Measurements from ENCODE around the gene GNAI2.
"Not testable (repeated sequence)": the region's sequence is repeated elsewhere in the genome, so short reads cannot be mapped to it uniquely, and the experiment has no call there.

Gene GNAI2

GRCh38 chr3:50222169-50222528 is 13.9 kb upstream of the GNAI2 start:
- H3K27ac ChIP-seq (ENCODE audit: low read depth, low read length), result no peak overlapping the region
- H3K4me3 ChIP-seq (ENCODE audit: low read depth in 1 of 5, low read length in 5 of 5), result no peak overlapping the region
- peaks cover 0 to 4% (median 3%) of the 10 kb centered on the region in 5 donors for H3K27me3 ChIP-seq (ENCODE audit: control insufficient read depth in 5 of 5, insufficient read depth in 4 of 5, low read length in 5 of 5)
- peaks cover 0 to 19% (median 9%) of the 10 kb centered on the region in 5 donors for H3K4me1 ChIP-seq (ENCODE audit: control insufficient read depth in 5 of 5, insufficient read depth in 5 of 5, low read length in 5 of 5)
- H3K36me3 ChIP-seq (ENCODE audit: control insufficient read depth in 5 of 5, insufficient read depth in 5 of 5, low read length in 5 of 5), result no peaks in the 10 kb centered on the region
- no peaks in the 10 kb centered on the region for H3K9me3 ChIP-seq (ENCODE audit: control insufficient read depth in 5 of 5, low read length in 5 of 5)
- H3K9ac ChIP-seq (ENCODE audit: low read length in 5 of 5), result peak overlapping the region in 1 of 5 donors; percentile 46

DNA sequence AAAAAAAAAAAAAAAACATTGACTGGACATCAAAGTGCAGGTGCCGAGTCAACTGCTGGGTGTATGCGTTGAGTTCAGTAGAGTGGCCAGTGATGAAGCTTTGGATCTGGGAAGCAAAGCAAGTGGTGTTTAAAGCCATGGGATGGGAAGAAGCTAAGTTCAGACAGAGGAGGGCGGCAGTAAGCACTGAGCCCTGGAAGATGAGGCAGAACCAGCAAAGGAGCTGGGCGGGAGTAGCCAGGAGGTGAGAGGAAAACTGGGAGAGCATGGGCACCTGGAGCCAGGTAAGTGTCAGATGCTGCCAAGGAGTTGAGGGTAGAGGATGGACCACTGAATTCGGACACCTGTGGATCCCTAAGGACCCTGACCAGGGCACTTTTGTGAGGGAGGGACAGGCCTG is 11.4 kb upstream of the GNAI2 start:
- Histone ChIP-seq H3K9me3 (ENCODE audit: control insufficient read depth in 5 of 5, low read length in 5 of 5) (no peaks in the 10 kb centered on the region), H3K4me1 (ENCODE audit: control insufficient read depth in 5 of 5, insufficient read depth in 5 of 5, low read length in 5 of 5) (peaks cover 4 to 36% (median 26%) of the 10 kb centered on the region in 5 donors), H3K4me3 (ENCODE audit: low read depth in 1 of 5, low read length in 5 of 5) (no peak overlapping the region), H3K27ac (ENCODE audit: low read depth, low read length) (no peak overlapping the region), H3K27me3 (ENCODE audit: control insufficient read depth in 5 of 5, insufficient read depth in 4 of 5, low read length in 5 of 5) (peaks cover 0 to 4% (median 3%) of the 10 kb centered on the region in 5 donors), H3K9ac (ENCODE audit: low read length in 5 of 5) (no peak overlapping the region), H3K36me3 (ENCODE audit: control insufficient read depth in 5 of 5, insufficient read depth in 5 of 5, low read length in 5 of 5) (no peaks in the 10 kb centered on the region)

- Histone ChIP-seq H3K27ac (ENCODE audit: low read depth, low read length) (no peak overlapping the region), H3K4me3 (ENCODE audit: low read depth in 1 of 5, low read length in 5 of 5) (peak overlapping the region; percentile 36 to 93 (median 59))
Observed at GRCh38 chr3:50226888-50227389, 9.1 kb upstream of the GNAI2 start.

GRCh38 chr3:50227390-50228183 is 8.4 kb upstream of the GNAI2 start:
- H3K9ac ChIP-seq (ENCODE audit: low read length in 5 of 5), result peak overlapping the region in 4 of 5 donors; percentile 54 to 86 (median 82)
- peaks cover 4 to 46% (median 26%) of the 10 kb centered on the region in 5 donors for H3K4me1 ChIP-seq (ENCODE audit: control insufficient read depth in 5 of 5, insufficient read depth in 5 of 5, low read length in 5 of 5)
- H3K4me3 ChIP-seq (ENCODE audit: low read depth in 1 of 5, low read length in 5 of 5), result peak overlapping the region; percentile 87 to 95 (median 92)
- H3K27ac ChIP-seq (ENCODE audit: low read depth, low read length), result peak overlapping the region; percentile 41
- H3K9me3 ChIP-seq (ENCODE audit: control insufficient read depth in 5 of 5, low read length in 5 of 5), result no peaks in the 10 kb centered on the region
- no peaks in the 10 kb centered on the region for H3K36me3 ChIP-seq (ENCODE audit: control insufficient read depth in 5 of 5, insufficient read depth in 5 of 5, low read length in 5 of 5)
- H3K27me3 ChIP-seq (ENCODE audit: control insufficient read depth in 5 of 5, insufficient read depth in 4 of 5, low read length in 5 of 5), result peaks cover 0 to 4% (median 3%) of the 10 kb centered on the region in 5 donors

More at GRCh38 chr3:50226888-50227389, 9.1 kb upstream of the GNAI2 start:
- H3K4me1 ChIP-seq (ENCODE audit: control insufficient read depth in 5 of 5, insufficient read depth in 5 of 5, low read length in 5 of 5), result peaks cover 4 to 47% (median 26%) of the 10 kb centered on the region in 5 donors
- peak overlapping the region in 3 of 5 donors; percentile 48 to 71 (median 63) for H3K9ac ChIP-seq (ENCODE audit: low read length in 5 of 5)
- peaks cover 0 to 4% (median 3%) of the 10 kb centered on the region in 5 donors for H3K27me3 ChIP-seq (ENCODE audit: control insufficient read depth in 5 of 5, insufficient read depth in 4 of 5, low read length in 5 of 5)
- no peaks in the 10 kb centered on the region for H3K9me3 ChIP-seq (ENCODE audit: control insufficient read depth in 5 of 5, low read length in 5 of 5)
- H3K36me3 ChIP-seq (ENCODE audit: control insufficient read depth in 5 of 5, insufficient read depth in 5 of 5, low read length in 5 of 5), result no peaks in the 10 kb centered on the region

- H3K27ac ChIP-seq (ENCODE audit: low read depth, low read length); H3K27me3 ChIP-seq (ENCODE audit: control insufficient read depth in 5 of 5, insufficient read depth in 4 of 5, low read length in 5 of 5); H3K36me3 ChIP-seq (ENCODE audit: control insufficient read depth in 5 of 5, insufficient read depth in 5 of 5, low read length in 5 of 5); H3K9me3 ChIP-seq (ENCODE audit: control insufficient read depth in 5 of 5, low read length in 5 of 5): not testable (repeated sequence)
- H3K4me1 ChIP-seq (ENCODE audit: control insufficient read depth in 5 of 5, insufficient read depth in 5 of 5, low read length in 5 of 5), result peaks cover 4 to 50% (median 26%) of the 10 kb centered on the region in 5 donors
- peak overlapping the region in 3 of 5 donors; percentile 54 to 85 (median 79) for H3K9ac ChIP-seq (ENCODE audit: low read length in 5 of 5)
- peak overlapping the region; percentile 87 to 95 (median 92) for H3K4me3 ChIP-seq (ENCODE audit: low read depth in 1 of 5, low read length in 5 of 5)
Observed at GRCh38 chr3:50228184-50228763, 7.7 kb upstream of the GNAI2 start.

DNA sequence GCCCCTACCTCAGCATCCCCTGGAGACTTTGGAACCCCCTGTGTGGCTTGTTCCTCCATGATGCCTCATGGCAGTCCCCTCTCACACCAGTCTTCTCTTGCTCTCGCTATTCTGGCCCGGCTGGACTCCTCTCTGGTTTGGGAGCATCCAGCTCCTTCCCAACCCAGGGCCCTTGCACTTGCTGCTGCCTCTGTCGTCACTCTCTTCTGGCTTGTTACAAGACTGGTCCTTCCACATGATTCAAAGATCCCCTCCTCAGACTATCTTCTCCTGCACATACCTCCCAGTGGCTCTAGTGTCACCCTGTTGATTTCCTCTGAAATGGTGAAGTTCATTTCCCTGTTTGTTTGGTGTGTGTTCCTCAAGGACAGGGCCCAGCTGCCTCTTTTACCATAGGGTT is 6.5 kb upstream of the GNAI2 start:
- peaks cover 0 to 4% (median 3%) of the 10 kb centered on the region in 5 donors for H3K27me3 ChIP-seq (ENCODE audit: control insufficient read depth in 5 of 5, insufficient read depth in 4 of 5, low read length in 5 of 5)
- no peak overlapping the region for H3K4me3 ChIP-seq (ENCODE audit: low read depth in 1 of 5, low read length in 5 of 5)
- peaks cover 4 to 50% (median 27%) of the 10 kb centered on the region in 5 donors for H3K4me1 ChIP-seq (ENCODE audit: control insufficient read depth in 5 of 5, insufficient read depth in 5 of 5, low read length in 5 of 5)
- no peak overlapping the region for H3K9ac ChIP-seq (ENCODE audit: low read length in 5 of 5)
- no peaks in the 10 kb centered on the region for H3K36me3 ChIP-seq (ENCODE audit: control insufficient read depth in 5 of 5, insufficient read depth in 5 of 5, low read length in 5 of 5)
- no peaks in the 10 kb centered on the region for H3K9me3 ChIP-seq (ENCODE audit: control insufficient read depth in 5 of 5, low read length in 5 of 5)
- H3K27ac ChIP-seq (ENCODE audit: low read depth, low read length), result no peak overlapping the region

- Histone ChIP-seq H3K4me3 (ENCODE audit: low read depth in 1 of 5, low read length in 5 of 5) (peak overlapping the region in 1 of 5 donors; percentile 35), H3K9ac (ENCODE audit: low read length in 5 of 5) (no peak overlapping the region), H3K36me3 (ENCODE audit: control insufficient read depth in 5 of 5, insufficient read depth in 5 of 5, low read length in 5 of 5) (no peaks in the 10 kb centered on the region), H3K27ac (ENCODE audit: low read depth, low read length) (no peak overlapping the region), H3K27me3 (ENCODE audit: control insufficient read depth in 5 of 5, insufficient read depth in 4 of 5, low read length in 5 of 5) (peaks cover 0 to 2% (median 0%) of the 10 kb centered on the region in 5 donors), H3K4me1 (ENCODE audit: control insufficient read depth in 5 of 5, insufficient read depth in 5 of 5, low read length in 5 of 5) (peaks cover 4 to 56% (median 34%) of the 10 kb centered on the region in 5 donors), H3K9me3 (ENCODE audit: control insufficient read depth in 5 of 5, low read length in 5 of 5) (no peaks in the 10 kb centered on the region)
Observed at GRCh38 chr3:50230104-50230793, 5.8 kb upstream of the GNAI2 start.

- H3K27ac ChIP-seq (ENCODE audit: low read depth, low read length), result no peak overlapping the region
- no peak overlapping the region for H3K9ac ChIP-seq (ENCODE audit: low read length in 5 of 5)
- peak overlapping the region in 1 of 5 donors; percentile 35 for H3K4me3 ChIP-seq (ENCODE audit: low read depth in 1 of 5, low read length in 5 of 5)
- no peaks in the 10 kb centered on the region for H3K36me3 ChIP-seq (ENCODE audit: control insufficient read depth in 5 of 5, insufficient read depth in 5 of 5, low read length in 5 of 5)
- no peaks in the 10 kb centered on the region for H3K27me3 ChIP-seq (ENCODE audit: control insufficient read depth in 5 of 5, insufficient read depth in 4 of 5, low read length in 5 of 5)
- H3K9me3 ChIP-seq (ENCODE audit: control insufficient read depth in 5 of 5, low read length in 5 of 5), result no peaks in the 10 kb centered on the region
- peaks cover 4 to 60% (median 38%) of the 10 kb centered on the region in 5 donors for H3K4me1 ChIP-seq (ENCODE audit: control insufficient read depth in 5 of 5, insufficient read depth in 5 of 5, low read length in 5 of 5)
Observed at GRCh38 chr3:50230794-50231125, 5.2 kb upstream of the GNAI2 start.

DNA sequence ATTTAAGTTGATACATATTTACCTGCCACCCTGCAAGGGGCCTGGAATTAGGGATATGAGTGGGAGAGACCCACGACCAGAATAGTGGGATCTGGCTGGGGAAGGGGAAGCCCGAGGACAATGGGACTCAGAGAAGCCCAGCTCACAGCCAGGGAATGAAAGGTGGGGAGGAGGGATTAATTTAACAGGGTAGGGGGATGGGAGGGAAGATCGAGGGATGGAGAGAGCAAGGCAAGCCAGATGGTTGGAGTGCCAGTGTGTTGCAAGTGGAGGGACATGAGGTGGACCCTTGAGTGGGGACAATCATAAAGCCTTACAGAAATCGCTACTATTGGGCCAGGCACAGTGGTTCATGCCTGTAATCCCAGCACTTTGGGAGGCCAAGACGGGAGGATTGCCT is 4.4 kb upstream of the GNAI2 start:
- H3K27ac ChIP-seq (ENCODE audit: low read depth, low read length), result no peak overlapping the region
- no peaks in the 10 kb centered on the region for H3K9me3 ChIP-seq (ENCODE audit: control insufficient read depth in 5 of 5, low read length in 5 of 5)

More for the DNA sequence above, 4.4 kb upstream of the GNAI2 start:
- Histone ChIP-seq H3K4me3 (ENCODE audit: low read depth in 1 of 5, low read length in 5 of 5) (no peak overlapping the region), H3K4me1 (ENCODE audit: control insufficient read depth in 5 of 5, insufficient read depth in 5 of 5, low read length in 5 of 5) (peaks cover 4 to 57% (median 36%) of the 10 kb centered on the region in 5 donors), H3K27me3 (ENCODE audit: control insufficient read depth in 5 of 5, insufficient read depth in 4 of 5, low read length in 5 of 5) (no peaks in the 10 kb centered on the region), H3K9ac (ENCODE audit: low read length in 5 of 5) (no peak overlapping the region), H3K36me3 (ENCODE audit: control insufficient read depth in 5 of 5, insufficient read depth in 5 of 5, low read length in 5 of 5) (no peaks in the 10 kb centered on the region)

All from subcutaneous abdominal adipose tissue (tissue), 5 donors.